HUDEP-2 (cell line): ENCODE data around the gene NTMT2.
"Not testable (repeated sequence)": the region's sequence is repeated elsewhere in the genome, so short reads cannot be mapped to it uniquely, and the experiment has no call there.

Experiments
- DNase-seq, 76 experiments: peaks; one replicate each; lab custom pipeline; 2025; ENCODE audit not compliant: unreplicated experiment in 76 of 76; lab: John Stamatoyannopoulos, UW

The NTMT2 gene

DNA sequence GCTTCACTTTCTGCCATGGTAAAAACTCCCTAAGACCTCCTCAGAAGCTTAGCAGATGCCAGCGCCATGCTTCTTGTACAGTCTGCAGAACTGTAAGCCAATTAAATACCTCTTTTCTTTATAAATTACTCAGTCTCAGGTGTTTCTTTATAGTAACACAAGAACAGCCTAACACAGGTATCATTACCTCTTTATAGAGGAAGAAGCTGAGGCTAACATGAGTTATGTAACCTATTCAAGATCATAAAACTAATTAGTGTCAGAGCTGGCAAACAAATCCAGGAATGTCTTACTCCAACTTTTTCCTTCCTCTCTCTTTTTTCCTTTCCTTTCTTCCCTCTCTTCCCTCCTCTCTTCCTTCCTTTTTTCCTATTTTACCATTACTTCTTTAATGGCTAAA, 9.3 kb downstream of the NTMT2 start:
- no peak for DNase-seq

DNA sequence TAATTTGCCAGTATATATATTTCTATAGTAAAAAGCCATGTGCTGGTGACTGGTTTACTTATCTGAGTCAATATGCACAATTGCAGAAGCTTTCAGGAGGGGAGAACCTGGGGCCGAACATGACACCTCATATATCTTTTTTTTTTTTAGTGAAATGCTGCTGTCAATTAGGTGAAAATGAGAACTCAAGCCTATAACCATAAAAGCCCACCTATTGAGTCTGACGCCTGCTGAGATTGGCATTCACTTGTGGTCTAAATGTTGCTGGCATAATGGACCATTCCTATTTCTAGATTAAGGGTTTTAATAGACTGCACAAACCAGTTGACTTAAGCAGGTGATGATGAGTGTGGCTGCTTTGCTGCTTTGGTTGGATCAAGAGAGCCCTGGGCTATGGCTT, 10.8 kb downstream of the NTMT2 start:
- no peak for DNase-seq

DNA sequence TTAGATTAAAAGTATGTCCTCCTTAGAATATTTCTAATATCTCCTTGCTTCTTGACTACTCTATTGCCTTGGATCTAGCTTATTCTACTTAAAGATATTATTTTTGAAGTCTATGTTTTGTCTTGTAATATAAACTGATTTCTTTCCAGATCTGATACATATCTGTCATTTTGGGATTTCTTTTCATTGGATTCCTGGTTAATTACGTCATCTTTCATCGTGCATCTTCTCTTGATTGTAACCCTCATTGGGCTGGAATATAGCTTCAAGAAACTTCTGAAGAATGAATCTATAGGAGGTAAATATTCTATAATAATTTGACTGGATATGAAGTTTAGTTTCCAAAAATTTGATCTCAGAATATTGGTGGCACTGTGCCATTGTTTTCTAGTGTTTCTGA, 12.1 kb downstream of the NTMT2 start:
- DNase-seq: no peak

DNA sequence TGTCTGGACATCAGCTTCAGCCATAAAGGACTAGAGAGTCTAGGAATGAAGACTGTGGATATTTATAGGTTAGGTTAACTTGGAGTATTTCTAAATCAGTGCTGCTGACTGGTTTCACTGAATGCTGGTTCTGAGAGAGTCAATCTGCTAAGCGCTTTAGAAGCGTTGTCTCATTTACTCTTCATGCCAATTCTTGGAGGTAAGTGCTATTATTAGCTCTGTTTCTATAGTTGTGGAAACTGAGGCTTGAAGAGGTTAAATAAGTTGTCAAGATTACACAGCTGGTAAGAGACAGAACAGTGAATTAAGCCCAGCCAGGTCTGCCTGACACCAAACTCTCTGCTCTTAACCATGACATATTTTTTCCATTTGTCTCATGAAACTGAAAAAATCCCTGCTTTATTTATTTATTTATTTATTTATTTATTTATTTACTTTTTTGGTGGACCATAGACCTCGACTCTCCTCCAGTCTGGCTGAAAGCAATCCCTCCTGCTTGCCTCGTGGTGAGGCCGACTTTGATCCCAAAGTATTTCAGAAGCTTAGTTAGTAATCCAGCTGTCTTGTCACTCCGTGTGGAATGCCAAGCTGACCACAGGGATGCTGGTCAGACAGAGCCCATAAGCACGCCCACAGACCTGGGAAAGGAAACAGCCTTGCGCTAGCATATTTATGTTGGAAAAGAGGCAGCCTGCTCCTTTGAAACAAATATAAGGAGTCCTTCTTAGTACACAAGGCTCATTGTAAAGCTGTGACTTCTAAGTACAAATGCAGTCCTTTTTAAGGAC, 16.9 kb downstream of the NTMT2 start:
- no peak for DNase-seq

GRCh38 chr1:170164103-170164763, 18.5 kb downstream of the NTMT2 start:
- no peak for DNase-seq

DNA sequence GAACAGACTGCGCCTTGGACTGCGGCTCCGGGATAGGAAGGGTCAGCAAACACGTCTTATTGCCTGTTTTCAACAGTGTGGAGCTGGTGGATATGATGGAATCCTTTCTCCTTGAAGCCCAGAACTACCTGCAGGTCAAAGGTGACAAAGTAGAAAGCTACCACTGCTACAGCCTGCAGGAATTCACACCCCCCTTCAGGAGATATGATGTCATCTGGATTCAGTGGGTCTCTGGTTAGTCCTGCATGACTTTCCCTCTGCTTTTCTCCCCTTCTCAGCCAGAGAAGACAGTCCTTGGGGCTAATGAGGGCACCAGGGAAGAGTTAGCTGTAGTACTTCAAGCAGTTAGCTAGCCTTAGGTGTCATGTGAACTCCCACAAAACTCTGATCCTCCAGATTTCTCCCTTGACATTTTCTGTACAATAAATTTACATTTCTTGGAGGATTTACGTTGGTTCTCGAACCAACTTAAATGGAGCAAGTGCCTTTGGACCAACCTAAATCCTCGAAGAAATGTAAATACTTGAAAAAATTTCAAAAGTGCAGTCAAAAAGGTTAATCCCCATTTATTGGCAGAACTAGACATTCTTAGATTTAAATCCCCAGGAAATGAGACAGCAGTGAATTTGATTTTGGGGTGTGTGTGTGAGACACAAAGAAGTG, 20.9 kb downstream of the NTMT2 start:
- DNase-seq: no peak

DNA sequence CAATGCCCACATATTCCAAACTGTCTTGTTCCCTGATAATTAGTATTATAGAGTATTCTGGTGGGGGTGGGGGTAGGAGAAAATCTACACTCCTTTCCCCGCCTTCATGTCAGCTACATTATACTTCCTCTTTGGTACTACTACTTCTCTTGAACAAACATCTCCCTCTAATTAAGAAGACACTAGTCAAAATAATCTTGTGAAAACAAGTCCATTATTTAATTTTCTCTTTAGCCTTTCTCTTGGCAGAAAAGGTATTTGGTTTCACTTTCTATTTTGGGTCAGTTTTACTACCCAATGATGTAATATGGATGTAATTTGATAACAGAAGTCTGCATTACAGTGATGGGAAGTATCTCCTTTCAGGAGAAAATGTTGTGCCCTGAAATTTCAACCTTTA, 22.5 kb downstream of the NTMT2 start:
- DNase-seq: no peak

GRCh38 chr1:170170513-170170912, 24.8 kb downstream of the NTMT2 start:
- not testable (repeated sequence) for DNase-seq

DNA sequence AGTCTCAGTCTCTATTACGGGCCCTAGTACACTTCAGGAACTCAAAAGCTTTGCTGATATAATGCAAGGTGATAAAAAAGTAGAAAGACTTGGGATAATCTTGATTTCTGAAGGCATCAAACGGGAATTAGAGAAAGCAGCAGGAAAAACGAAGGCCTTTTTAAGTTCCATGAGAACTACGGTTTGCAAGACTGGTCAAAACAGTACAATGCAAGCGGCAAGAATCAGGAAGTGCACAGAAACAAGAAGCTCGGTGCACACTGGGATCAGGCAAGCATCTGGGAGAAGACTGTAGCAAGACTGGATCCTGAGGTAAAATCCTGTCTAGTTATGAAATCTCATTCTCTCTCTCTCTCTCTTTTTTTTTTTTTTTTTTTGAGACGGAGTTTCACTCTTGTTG, 28.6 kb downstream of the NTMT2 start:
- DNase-seq: no peak

GRCh38 chr1:170175041-170175440, 29.3 kb downstream of the NTMT2 start:
- no peak for DNase-seq

DNA sequence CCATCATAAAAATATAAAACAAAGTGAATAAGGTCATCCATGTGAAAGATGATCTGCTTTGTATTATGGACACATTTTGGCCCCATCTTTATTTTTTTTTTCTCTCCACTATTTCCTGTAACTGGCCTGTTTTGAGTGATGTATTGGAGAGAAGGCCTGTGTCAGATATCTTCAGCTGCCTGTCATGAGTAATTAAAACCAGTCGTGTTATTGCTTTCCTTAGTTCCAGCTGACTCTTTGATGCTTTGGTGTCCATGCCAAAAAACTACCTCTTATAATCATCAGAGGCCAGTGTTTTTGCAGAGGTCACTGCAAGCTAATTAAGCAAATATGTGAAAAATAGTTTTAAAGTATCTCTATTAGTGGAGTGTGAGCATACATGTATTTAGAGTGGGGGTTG, 29.7 kb downstream of the NTMT2 start:
- no peak for DNase-seq

GRCh38 chr1:170176772-170177171, 31.0 kb downstream of the NTMT2 start:
- no peak for DNase-seq

- DNase-seq: no peak
Observed at GRCh38 chr1:170182442-170182841, 36.7 kb downstream of the NTMT2 start.

DNA sequence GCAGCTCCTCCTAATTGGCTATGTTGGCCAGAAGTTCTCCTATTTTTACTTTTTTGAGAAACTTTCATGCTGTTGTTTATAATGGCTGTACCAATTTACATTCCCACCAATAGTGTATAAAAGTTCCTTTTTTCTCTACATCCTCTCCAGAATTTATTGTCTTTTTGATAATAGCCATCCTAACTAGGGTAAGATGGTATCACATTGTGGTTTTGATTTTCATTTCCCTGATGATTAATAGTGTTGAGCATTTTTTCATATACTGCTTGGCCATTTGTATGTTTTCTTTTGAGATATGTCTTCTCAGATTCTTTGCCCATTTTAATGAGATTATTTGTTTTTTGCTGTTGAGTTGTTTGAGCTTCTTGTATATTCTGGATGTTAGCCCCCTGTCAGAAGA, 46.8 kb downstream of the NTMT2 start:
- DNase-seq: no peak

DNA sequence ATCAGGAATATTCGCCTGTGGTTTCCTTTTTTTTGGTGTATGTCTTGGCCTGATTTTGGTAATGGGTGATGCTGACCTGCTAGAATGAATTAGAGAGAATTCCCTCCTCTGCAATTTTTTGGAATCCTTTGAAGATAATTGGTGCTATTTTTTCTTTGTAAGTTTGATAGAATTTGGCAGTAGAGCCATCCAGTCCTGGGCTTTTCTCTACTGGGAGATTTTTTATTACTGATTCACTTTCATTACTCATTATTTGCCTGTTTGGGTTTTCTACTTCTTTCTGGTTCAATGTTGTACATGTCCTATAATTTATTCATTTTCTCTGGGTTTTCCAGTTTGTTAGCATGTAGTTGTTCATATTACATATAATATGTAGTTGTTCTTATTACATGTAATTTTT, 48.7 kb downstream of the NTMT2 start:
- no peak for DNase-seq

- no peak for DNase-seq
Observed at GRCh38 chr1:170196490-170197236, 50.9 kb downstream of the NTMT2 start.

DNA sequence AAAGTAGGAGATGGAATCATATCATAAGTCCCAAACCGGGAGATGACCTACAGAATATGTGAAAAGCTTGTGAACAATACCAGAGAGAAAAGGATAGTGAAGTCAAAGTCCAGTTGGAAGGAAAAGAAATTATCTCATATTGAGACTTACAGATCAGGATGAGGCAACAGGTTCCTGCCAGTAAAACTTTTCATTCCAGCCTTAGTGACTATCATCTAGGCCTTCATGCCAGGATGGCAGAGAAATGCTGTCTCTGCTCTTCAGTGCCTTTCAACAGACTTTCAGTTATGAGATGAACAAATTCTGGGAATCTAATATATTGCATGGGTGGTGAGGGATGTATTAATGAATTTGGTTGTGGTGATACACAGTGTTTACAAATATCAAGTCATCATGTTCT, 52.3 kb downstream of the NTMT2 start:
- no peak for DNase-seq

DNA sequence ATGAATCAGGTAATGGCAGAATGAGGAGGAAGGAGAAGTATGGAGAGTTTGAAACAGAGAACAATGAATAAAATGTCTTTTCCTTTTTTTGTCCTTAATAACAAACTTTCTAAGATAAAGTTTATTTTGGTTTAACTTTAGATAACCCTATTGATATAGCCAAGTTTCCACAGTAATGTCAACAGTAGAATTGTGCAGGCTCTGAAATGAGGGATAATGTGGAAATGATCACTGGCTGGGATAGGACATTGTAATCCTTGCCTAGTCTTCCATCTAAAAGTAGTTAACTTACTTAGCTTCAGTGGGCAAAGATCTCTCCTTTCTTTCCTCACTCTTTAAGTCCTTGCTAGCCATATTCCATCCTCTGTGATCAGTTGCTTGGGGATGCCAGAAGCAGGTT, 52.8 kb downstream of the NTMT2 start:
- DNase-seq: no peak

- DNase-seq: no peak
Observed at GRCh38 chr1:170200161-170200560, 54.4 kb downstream of the NTMT2 start.

DNA sequence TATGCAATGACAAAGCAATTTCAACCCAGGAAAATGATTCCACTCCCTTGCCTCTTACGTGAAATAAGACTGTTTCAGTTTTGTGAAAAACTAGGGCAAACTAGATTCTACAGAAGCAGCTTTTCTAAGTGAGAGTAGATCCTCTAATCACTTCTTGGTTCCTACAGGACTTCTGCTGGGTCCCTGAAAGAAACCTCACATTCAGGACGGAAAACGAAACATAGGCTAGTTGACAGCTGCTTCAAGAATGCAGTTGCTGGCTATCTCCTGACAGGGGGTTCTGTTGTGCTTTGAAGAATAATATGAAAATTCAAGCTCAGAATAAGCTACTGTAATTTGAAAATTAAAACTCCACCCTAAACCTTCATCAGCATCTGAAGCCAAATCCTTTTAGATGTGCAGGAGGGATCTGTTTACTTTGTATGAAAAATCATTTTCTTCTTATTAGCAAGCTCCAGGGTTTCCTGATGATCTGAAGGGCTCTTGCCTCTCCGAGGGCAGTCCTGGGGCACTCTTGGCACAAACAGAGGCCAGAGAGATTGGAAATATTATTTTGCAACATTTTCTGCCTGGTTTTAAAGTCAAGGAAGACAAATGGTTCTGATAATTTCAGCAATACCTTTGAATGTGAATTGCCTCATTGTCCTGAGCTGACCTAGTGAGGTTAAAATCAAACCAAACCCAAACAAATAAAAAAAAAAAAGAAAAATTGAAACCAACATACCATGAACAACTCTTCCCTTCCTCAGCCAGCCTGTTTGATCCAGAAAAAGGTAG, 55.0 kb downstream of the NTMT2 start:
- no peak for DNase-seq
